GM23338 (cell line): ENCODE measurements around the gene DCUN1D2. TPM values are rescaled to one million over a fixed set of nuclear protein-coding genes. Genes with fewer than 3 reads are reported as not detected.
"Not testable (repeated sequence)": the region's sequence is repeated elsewhere in the genome, so short reads cannot be mapped to it uniquely, and the experiment has no call there.

ENCODE experiments used
- ATAC-seq: fragments of 200-7000 bp; cut with Tn5 transposase; 3 replicates; pipeline ENCODE4 v1.9.1; 2020
- DNase-seq: peaks from one replicate; pipeline ENCODE4 v3.0.0-alpha.2; 2015; ENCODE audit warnings: low spot score
- H2AFZ ChIP-seq: fragments of 200-600 bp; sonication (generic); 2 replicates; pipeline ENCODE4 v1.8.0; 2016; ENCODE audit warnings: antibody characterized with exemption, mild to moderate bottlenecking, moderate library complexity
- H3F3A ChIP-seq: fragments of 200-600 bp; sonication (generic); replicated peaks from 2 replicates; pipeline ENCODE4 v1.8.0; 2017; ENCODE audit warnings: antibody characterized with exemption, mixed run types, low read depth
- H3K27ac ChIP-seq: fragments of 200-600 bp; sonication (generic); 2 replicates; pipeline ENCODE4 v1.6.1; 2016; ENCODE audit warnings: low read depth
- H3K27me3 ChIP-seq: fragments of 200-600 bp; sonication (generic); 2 replicates; pipeline ENCODE4 v1.8.0; 2016; ENCODE audit warnings: mild to moderate bottlenecking, mixed run types, moderate library complexity; ENCODE audit not compliant: insufficient read depth
- H3K36me3 ChIP-seq: fragments of 200-600 bp; sonication (generic); 2 replicates; pipeline ENCODE4 v1.8.0; 2016; ENCODE audit warnings: mild to moderate bottlenecking; ENCODE audit not compliant: insufficient read depth
- H3K4me1 ChIP-seq: fragments of 200-600 bp; sonication (generic); 2 replicates; pipeline ENCODE4 v1.8.0; 2016; ENCODE audit warnings: mild to moderate bottlenecking, moderate library complexity; ENCODE audit not compliant: insufficient read depth
- H3K4me2 ChIP-seq: fragments of 200-600 bp; sonication (generic); 2 replicates; pipeline ENCODE4 v1.7.1; 2017; ENCODE audit warnings: mixed run types
- H3K4me3 ChIP-seq: fragments of 200-600 bp; sonication (generic); 2 replicates; pipeline ENCODE4 v1.6.1; 2016; ENCODE audit warnings: mixed run types
- H3K79me2 ChIP-seq: fragments of 200-600 bp; sonication (generic); replicated peaks from 2 replicates; pipeline ENCODE4 v1.8.0; 2017; ENCODE audit warnings: mild to moderate bottlenecking; ENCODE audit not compliant: insufficient read depth
- H3K9me2 ChIP-seq: fragments of 200-600 bp; sonication (generic); 2 replicates; pipeline ENCODE4 v1.8.0; 2017; ENCODE audit not compliant: insufficient read depth
- H4K20me1 ChIP-seq: fragments of 200-600 bp; sonication (generic); replicated peaks from 2 replicates; pipeline ENCODE4 v1.8.0; 2017; ENCODE audit warnings: mild to moderate bottlenecking; ENCODE audit not compliant: insufficient read depth
- H3K27ac Mint-ChIP-seq: 2 replicates; pipeline ENCODE4 v1.8.0; 2020; ENCODE audit warnings: inconsistent platforms, mild to moderate bottlenecking, moderate library complexity, mixed read lengths
- H3K27me3 Mint-ChIP-seq: 3 replicates; pipeline ENCODE4 v1.8.0; 2022; ENCODE audit warnings: low read depth, mild to moderate bottlenecking, moderate library complexity, mixed read lengths, inconsistent platforms; ENCODE audit not compliant: insufficient read depth, poor library complexity
- H3K36me3 Mint-ChIP-seq: 3 replicates; pipeline ENCODE4 v1.8.0; 2021; ENCODE audit warnings: low read depth, mild to moderate bottlenecking, inconsistent platforms, moderate library complexity, mixed read lengths
- H3K4me1 Mint-ChIP-seq: 3 replicates; pipeline ENCODE4 v1.8.0; 2020; ENCODE audit warnings: mild to moderate bottlenecking, inconsistent platforms, mixed read lengths
- H3K4me3 Mint-ChIP-seq: 3 replicates; pipeline ENCODE4 v1.8.0; 2021; ENCODE audit warnings: moderate library complexity, mild to moderate bottlenecking, inconsistent platforms, mixed read lengths
- H3K9me3 Mint-ChIP-seq: 3 replicates; pipeline ENCODE4 v1.8.0; 2020; ENCODE audit warnings: moderate library complexity, mild to moderate bottlenecking, inconsistent platforms, mixed read lengths
- CTCF ChIP-seq, 2 experiments: fragments of 200-600 bp in 1 of 2; sonication (generic) in 1 of 2; conservative IDR thresholded peaks; 2 replicates each; pipeline versions ENCODE4 v1.5.1 to v1.6.1; 2016 to 2017; ENCODE audit warnings: antibody characterized with exemption in 2 of 2, low read depth in 2 of 2, mild to moderate bottlenecking in 2 of 2, moderate library complexity in 1 of 2
- EZH2phosphoT487 ChIP-seq: fragments of 200-600 bp; sonication (generic); IDR thresholded peaks from one replicate; pipeline ENCODE4 v1.8.1; 2018; ENCODE audit warnings: antibody characterized with exemption; ENCODE audit not compliant: unreplicated experiment
- ZNF331 ChIP-seq: fragments of 250-450 bp; sonication (Bioruptor Pico); IDR thresholded peaks from 2 replicates; pipeline ENCODE4 v1.5.0; 2020; ENCODE audit warnings: low read depth, mild to moderate bottlenecking, moderate library complexity
- polyA plus RNA-seq: library from polyadenylated mRNA; unstranded; fragments of >200 nt; fragmentation: Nextera tagmentation; extraction: Ambion mirVana; gene quantifications from 2 replicates; pipeline ENCODE4 v1.2.1, GENCODE V29; 2016
- total RNA-seq: library from RNA; depleted of rRNA; stranded (reverse); fragments of >200 nt; shearing (Covaris generic); gene quantifications from 2 replicates; pipeline ENCODE4 v1.2.3, GENCODE V29; 2014
- TF ChIP-seq, protein P1 (sequence below): fragments of 250-450 bp; sonication (Bioruptor Pico); IDR thresholded peaks from 2 replicates; pipeline ENCODE4 v1.5.0; 2020; ENCODE audit warnings: mild to moderate bottlenecking, moderate library complexity
- TF ChIP-seq, protein P2 (sequence below): IDR thresholded peaks from 2 replicates; pipeline ENCODE4 v1.6.1; 2016; ENCODE audit warnings: antibody characterized with exemption

DCUN1D2 gene
- total and polyA plus RNA-seq, 2 experiments from 2014 or later: 12.3 to 38.0 TPM

- TF ChIP-seq, protein P1, sequence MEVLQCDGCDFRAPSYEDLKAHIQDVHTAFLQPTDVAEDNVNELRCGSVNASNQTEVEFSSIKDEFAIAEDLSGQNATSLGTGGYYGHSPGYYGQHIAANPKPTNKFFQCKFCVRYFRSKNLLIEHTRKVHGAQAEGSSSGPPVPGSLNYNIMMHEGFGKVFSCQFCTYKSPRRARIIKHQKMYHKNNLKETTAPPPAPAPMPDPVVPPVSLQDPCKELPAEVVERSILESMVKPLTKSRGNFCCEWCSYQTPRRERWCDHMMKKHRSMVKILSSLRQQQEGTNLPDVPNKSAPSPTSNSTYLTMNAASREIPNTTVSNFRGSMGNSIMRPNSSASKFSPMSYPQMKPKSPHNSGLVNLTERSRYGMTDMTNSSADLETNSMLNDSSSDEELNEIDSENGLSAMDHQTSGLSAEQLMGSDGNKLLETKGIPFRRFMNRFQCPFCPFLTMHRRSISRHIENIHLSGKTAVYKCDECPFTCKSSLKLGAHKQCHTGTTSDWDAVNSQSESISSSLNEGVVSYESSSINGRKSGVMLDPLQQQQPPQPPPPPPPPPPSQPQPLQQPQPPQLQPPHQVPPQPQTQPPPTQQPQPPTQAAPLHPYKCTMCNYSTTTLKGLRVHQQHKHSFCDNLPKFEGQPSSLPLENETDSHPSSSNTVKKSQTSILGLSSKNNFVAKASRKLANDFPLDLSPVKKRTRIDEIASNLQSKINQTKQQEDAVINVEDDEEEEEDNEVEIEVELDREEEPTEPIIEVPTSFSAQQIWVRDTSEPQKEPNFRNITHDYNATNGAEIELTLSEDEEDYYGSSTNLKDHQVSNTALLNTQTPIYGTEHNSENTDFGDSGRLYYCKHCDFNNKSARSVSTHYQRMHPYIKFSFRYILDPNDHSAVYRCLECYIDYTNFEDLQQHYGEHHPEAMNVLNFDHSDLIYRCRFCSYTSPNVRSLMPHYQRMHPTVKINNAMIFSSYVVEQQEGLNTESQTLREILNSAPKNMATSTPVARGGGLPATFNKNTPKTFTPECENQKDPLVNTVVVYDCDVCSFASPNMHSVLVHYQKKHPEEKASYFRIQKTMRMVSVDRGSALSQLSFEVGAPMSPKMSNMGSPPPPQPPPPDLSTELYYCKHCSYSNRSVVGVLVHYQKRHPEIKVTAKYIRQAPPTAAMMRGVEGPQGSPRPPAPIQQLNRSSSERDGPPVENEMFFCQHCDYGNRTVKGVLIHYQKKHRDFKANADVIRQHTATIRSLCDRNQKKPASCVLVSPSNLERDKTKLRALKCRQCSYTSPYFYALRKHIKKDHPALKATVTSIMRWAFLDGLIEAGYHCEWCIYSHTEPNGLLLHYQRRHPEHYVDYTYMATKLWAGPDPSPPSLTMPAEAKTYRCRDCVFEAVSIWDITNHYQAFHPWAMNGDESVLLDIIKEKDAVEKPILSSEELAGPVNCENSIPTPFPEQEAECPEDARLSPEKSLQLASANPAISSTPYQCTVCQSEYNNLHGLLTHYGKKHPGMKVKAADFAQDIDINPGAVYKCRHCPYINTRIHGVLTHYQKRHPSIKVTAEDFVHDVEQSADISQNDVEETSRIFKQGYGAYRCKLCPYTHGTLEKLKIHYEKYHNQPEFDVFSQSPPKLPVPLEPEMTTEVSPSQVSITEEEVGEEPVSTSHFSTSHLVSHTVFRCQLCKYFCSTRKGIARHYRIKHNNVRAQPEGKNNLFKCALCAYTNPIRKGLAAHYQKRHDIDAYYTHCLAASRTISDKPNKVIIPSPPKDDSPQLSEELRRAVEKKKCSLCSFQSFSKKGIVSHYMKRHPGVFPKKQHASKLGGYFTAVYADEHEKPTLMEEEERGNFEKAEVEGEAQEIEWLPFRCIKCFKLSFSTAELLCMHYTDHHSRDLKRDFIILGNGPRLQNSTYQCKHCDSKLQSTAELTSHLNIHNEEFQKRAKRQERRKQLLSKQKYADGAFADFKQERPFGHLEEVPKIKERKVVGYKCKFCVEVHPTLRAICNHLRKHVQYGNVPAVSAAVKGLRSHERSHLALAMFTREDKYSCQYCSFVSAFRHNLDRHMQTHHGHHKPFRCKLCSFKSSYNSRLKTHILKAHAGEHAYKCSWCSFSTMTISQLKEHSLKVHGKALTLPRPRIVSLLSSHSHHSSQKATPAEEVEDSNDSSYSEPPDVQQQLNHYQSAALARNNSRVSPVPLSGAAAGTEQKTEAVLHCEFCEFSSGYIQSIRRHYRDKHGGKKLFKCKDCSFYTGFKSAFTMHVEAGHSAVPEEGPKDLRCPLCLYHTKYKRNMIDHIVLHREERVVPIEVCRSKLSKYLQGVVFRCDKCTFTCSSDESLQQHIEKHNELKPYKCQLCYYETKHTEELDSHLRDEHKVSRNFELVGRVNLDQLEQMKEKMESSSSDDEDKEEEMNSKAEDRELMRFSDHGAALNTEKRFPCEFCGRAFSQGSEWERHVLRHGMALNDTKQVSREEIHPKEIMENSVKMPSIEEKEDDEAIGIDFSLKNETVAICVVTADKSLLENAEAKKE: no peak
- TF ChIP-seq ZNF331: no peak
- TF ChIP-seq, protein P2, sequence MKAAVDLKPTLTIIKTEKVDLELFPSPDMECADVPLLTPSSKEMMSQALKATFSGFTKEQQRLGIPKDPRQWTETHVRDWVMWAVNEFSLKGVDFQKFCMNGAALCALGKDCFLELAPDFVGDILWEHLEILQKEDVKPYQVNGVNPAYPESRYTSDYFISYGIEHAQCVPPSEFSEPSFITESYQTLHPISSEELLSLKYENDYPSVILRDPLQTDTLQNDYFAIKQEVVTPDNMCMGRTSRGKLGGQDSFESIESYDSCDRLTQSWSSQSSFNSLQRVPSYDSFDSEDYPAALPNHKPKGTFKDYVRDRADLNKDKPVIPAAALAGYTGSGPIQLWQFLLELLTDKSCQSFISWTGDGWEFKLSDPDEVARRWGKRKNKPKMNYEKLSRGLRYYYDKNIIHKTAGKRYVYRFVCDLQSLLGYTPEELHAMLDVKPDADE: no peak
Measured at GRCh38 chr13:113441661-113442060, 48.9 kb downstream of the DCUN1D2 start (continued).

- Histone ChIP-seq H3K36me3 (no peaks in the 10 kb centered on the region), H4K20me1 (no peaks in the 10 kb centered on the region), H3K79me2 (no peaks in the 10 kb centered on the region), H3K4me1 (no peaks in the 10 kb centered on the region), H3K27me3 (no peaks in the 10 kb centered on the region), H3K4me2 (no peak overlapping the region), H3K4me3 (no peak overlapping the region), H3F3A (no peaks in the 10 kb centered on the region), H2AFZ (no peak overlapping the region), H3K9me2 (no peaks in the 10 kb centered on the region), H3K27ac (no peak overlapping the region)
- Mint-ChIP-seq H3K27ac (no peak overlapping the region), H3K36me3 (peaks cover 7% of the 10 kb centered on the region; the same call in 2 of the 3 replicates), H3K4me3 (no peak overlapping the region), H3K4me1 (no peaks in the 10 kb centered on the region), H3K9me3 (no peaks in the 10 kb centered on the region; the same call in 2 of the 3 replicates), H3K27me3 (peaks cover 2% of the 10 kb centered on the region)
- ATAC-seq (peak; percentile 40; the same call in 2 of the 3 replicates), DNase-seq (no peak)
- TF ChIP-seq CTCF (conservative IDR thresholded peaks at IDR 0.05; ENCODE audit: low read depth in 2 of 2) (peak in 1 of 2 experiments; percentile 20; a peak in 1 of 4 replicates), EZH2phosphoT487 (no peak)
Measured at GRCh38 chr13:113437408-113438010, 53.0 kb downstream of the DCUN1D2 start.

DNA sequence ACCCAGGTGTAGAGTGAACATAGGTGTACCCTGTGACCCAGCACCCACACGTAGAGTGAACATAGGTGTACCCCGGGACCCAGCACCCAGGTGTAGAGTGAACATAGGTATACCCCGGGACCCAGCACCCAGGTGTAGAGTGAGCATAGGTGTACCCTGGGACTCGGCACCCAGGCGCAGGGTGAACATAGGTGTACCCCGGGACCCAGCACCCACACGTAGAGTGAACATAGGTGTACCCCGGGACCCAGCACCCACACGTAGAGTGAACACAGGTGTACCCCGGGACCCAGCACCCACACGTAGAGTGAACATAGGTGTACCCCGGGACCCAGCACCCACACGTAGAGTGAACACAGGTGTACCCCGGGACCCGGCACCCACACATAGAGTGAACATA lies 53.6 kb downstream of the DCUN1D2 start:
- not testable (repeated sequence) for H3K4me2 ChIP-seq, H3K4me1 Mint-ChIP-seq, H3K79me2 ChIP-seq, H3K36me3 Mint-ChIP-seq, H3K27me3 Mint-ChIP-seq, ATAC-seq, H3K4me3 Mint-ChIP-seq, H3K27ac ChIP-seq, H3K27me3 ChIP-seq, H4K20me1 ChIP-seq, H3K4me1 ChIP-seq, H3K9me2 ChIP-seq, H3K27ac Mint-ChIP-seq, DNase-seq, H3K9me3 Mint-ChIP-seq, H3F3A ChIP-seq, H3K4me3 ChIP-seq, H3K36me3 ChIP-seq, H2AFZ ChIP-seq

- not testable (repeated sequence) for H3K36me3 ChIP-seq, H3K4me2 ChIP-seq, H3K27me3 ChIP-seq, H3K36me3 Mint-ChIP-seq, H3F3A ChIP-seq, H3K4me1 Mint-ChIP-seq, H3K27ac Mint-ChIP-seq, H3K27me3 Mint-ChIP-seq, DNase-seq, H3K9me2 ChIP-seq, H3K27ac ChIP-seq, H3K9me3 Mint-ChIP-seq, H3K4me3 ChIP-seq, H4K20me1 ChIP-seq, ATAC-seq, H3K4me3 Mint-ChIP-seq, H3K4me1 ChIP-seq, H3K79me2 ChIP-seq, H2AFZ ChIP-seq
Measured at GRCh38 chr13:113435907-113436306, 54.6 kb downstream of the DCUN1D2 start.
